ENCODE measurements around the gene PAK4.

Gene PAK4

GRCh38 chr19:39202998-39203355 is 77.4 kb downstream of the PAK4 start:
- TF ChIP-seq TAF1 (IDR thresholded peaks at IDR 0.05; ENCODE audit: borderline replicate concordance, insufficient read depth, low read length) (no peak), POLR2AphosphoS5 (IDR thresholded peaks at IDR 0.05; ENCODE audit: low read depth, low read length) (no peak), FOXP2 (optimal IDR thresholded peaks at IDR 0.05; ENCODE audit: borderline replicate concordance, extremely low read depth, extremely low read length, insufficient read depth) (no peak), REST (IDR thresholded peaks at IDR 0.05; ENCODE audit: insufficient read depth in 1 of 2, low read depth in 2 of 2, low read length in 2 of 2) (no peak), SIN3A (IDR thresholded peaks at IDR 0.05; ENCODE audit: borderline replicate concordance, insufficient read depth, low read length) (no peak)

- TF ChIP-seq REST (IDR thresholded peaks at IDR 0.05; ENCODE audit: insufficient read depth in 1 of 2, low read depth in 2 of 2, low read length in 2 of 2) (no peak), POLR2AphosphoS5 (IDR thresholded peaks at IDR 0.05; ENCODE audit: low read depth, low read length) (no peak)
Observed at GRCh38 chr19:39203372-39204341, 78.1 kb downstream of the PAK4 start, which contains the start of gene SYCN. SYCN (minus strand) TSS chr19:39204263; CDS start chr19:39204254, 9 bp downstream.

GRCh38 chr19:39205449-39205764 is 79.8 kb downstream of the PAK4 start:
- TF ChIP-seq FOXP2 (optimal IDR thresholded peaks at IDR 0.05; ENCODE audit: borderline replicate concordance, extremely low read depth, extremely low read length, insufficient read depth) (no peak), SIN3A (IDR thresholded peaks at IDR 0.05; ENCODE audit: borderline replicate concordance, insufficient read depth, low read length) (no peak), REST (IDR thresholded peaks at IDR 0.05; ENCODE audit: insufficient read depth in 1 of 2, low read depth in 2 of 2, low read length in 2 of 2) (no peak), TAF1 (IDR thresholded peaks at IDR 0.05; ENCODE audit: borderline replicate concordance, insufficient read depth, low read length) (no peak), POLR2AphosphoS5 (IDR thresholded peaks at IDR 0.05; ENCODE audit: low read depth, low read length) (no peak)

GRCh38 chr19:39206122-39206521 is 80.5 kb downstream of the PAK4 start:
- no peak for TF ChIP-seq SIN3A (IDR thresholded peaks at IDR 0.05; ENCODE audit: borderline replicate concordance, insufficient read depth, low read length)
- TF ChIP-seq POLR2AphosphoS5 (IDR thresholded peaks at IDR 0.05; ENCODE audit: low read depth, low read length): no peak
- no peak for TF ChIP-seq REST (IDR thresholded peaks at IDR 0.05; ENCODE audit: insufficient read depth in 1 of 2, low read depth in 2 of 2, low read length in 2 of 2)
- TF ChIP-seq FOXP2 (optimal IDR thresholded peaks at IDR 0.05; ENCODE audit: borderline replicate concordance, extremely low read depth, extremely low read length, insufficient read depth): no peak
- no peak for TF ChIP-seq TAF1 (IDR thresholded peaks at IDR 0.05; ENCODE audit: borderline replicate concordance, insufficient read depth, low read length)
